ENCODE data around the gene CFAP299. TPM values are rescaled to one million over a fixed set of nuclear protein-coding genes. Genes with fewer than 3 reads are reported as not detected.

Gene CFAP299
- total and polyA plus RNA-seq, 2 donors from 2014 or later, result 1.1 TPM; not detected in 1

DNA sequence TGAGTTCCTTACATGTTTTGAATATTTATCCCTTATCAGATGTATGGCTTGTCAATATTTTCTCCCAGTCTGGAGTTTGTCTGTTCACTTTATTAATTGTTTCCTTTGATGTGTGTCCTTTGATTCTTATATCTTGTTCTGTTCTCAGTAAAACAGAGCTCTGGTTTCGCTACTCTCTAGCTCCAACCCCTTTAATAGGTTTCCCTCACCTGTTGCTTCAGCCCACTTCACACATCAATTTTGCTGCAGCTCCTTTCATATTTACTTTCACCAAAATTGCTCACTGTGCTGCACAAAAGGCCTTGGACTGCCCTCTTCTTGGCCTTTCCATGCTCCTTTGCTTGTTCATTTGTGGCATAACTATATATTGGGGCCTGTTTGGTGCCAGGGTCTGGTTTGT is 85.1 kb downstream of the CFAP299 start:
- TF ChIP-seq CTCF (IDR thresholded peaks at IDR 0.05; ENCODE audit: borderline replicate concordance, extremely low read depth, insufficient read depth), result no peak

DNA sequence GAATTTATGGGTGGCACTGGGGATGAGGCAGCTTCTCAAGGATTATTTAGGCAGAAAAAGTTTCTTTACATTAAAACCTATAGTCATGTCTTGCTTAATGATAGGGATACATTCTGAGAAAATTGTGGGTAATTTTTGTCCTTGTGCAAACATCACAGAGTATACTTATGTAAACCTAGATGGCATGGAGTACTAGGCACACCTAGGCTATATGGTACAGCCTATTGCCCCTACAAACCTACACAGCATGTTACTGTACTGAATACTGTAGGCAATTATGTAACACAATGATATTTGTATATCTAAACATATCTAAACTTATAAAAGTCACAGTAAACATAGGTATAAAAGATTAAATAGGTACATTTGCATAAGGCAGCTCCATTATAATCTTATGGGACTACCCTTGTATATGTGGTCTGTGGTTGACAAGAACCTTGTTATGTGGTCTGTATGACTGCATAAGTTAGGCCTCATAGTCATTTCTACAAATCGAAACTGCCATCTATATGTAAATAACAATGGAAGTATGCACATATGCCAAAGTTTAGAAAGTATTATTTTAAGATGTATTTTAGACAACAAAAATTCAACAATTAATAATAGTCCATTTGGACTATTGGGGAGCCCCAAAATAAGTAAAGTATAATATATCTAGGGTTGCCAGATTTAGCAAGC is 87.3 kb downstream of the CFAP299 start:
- H3K4me3 ChIP-seq (ENCODE audit: low read length in 3 of 3), result no peak overlapping the region
- no peaks in the 10 kb centered on the region for H3K27me3 ChIP-seq (ENCODE audit: control insufficient read depth, insufficient read depth, low read length)
- intact Hi-C loops (cut with DNase I), result no loop called here
- no peak overlapping the region for H3K27ac ChIP-seq (ENCODE audit: low read depth in 2 of 2, low read length in 2 of 2)
- TF ChIP-seq CTCF (IDR thresholded peaks at IDR 0.05; ENCODE audit: borderline replicate concordance, extremely low read depth, insufficient read depth), result no peak
- H3K36me3 ChIP-seq (ENCODE audit: control insufficient read depth in 2 of 3, insufficient read depth in 3 of 3, low read length in 3 of 3), result no peaks in the 10 kb centered on the region
- DNase-seq (no peak), FAIRE-seq (no peak)
- no peak overlapping the region for H3K9ac ChIP-seq (ENCODE audit: low read length in 3 of 3)
- H3K4me1 ChIP-seq (ENCODE audit: control insufficient read depth in 2 of 3, insufficient read depth in 2 of 3, low read depth in 1 of 3, low read length in 3 of 3), result no peaks in the 10 kb centered on the region
- no peaks in the 10 kb centered on the region for H3K9me3 ChIP-seq (ENCODE audit: control insufficient read depth in 2 of 3, insufficient read depth in 1 of 3, low read length in 3 of 3)

More for the DNA sequence above, 85.1 kb downstream of the CFAP299 start:
- H3K9me3 ChIP-seq (ENCODE audit: control insufficient read depth in 2 of 3, insufficient read depth in 1 of 3, low read length in 3 of 3), result no peaks in the 10 kb centered on the region
- H3K27ac ChIP-seq (ENCODE audit: low read depth in 2 of 2, low read length in 2 of 2), result no peak overlapping the region
- no peak overlapping the region for H3K9ac ChIP-seq (ENCODE audit: low read length in 3 of 3)
- DNase-seq, result no peak
- no peaks in the 10 kb centered on the region for H3K36me3 ChIP-seq (ENCODE audit: control insufficient read depth in 2 of 3, insufficient read depth in 3 of 3, low read length in 3 of 3)
- intact Hi-C loops (cut with DNase I), result no loop called here
- H3K27me3 ChIP-seq (ENCODE audit: control insufficient read depth, insufficient read depth, low read length), result no peaks in the 10 kb centered on the region
- no peak for FAIRE-seq
- H3K4me1 ChIP-seq (ENCODE audit: control insufficient read depth in 2 of 3, insufficient read depth in 2 of 3, low read depth in 1 of 3, low read length in 3 of 3), result no peaks in the 10 kb centered on the region
- no peak overlapping the region for H3K4me3 ChIP-seq (ENCODE audit: low read length in 3 of 3)

DNA sequence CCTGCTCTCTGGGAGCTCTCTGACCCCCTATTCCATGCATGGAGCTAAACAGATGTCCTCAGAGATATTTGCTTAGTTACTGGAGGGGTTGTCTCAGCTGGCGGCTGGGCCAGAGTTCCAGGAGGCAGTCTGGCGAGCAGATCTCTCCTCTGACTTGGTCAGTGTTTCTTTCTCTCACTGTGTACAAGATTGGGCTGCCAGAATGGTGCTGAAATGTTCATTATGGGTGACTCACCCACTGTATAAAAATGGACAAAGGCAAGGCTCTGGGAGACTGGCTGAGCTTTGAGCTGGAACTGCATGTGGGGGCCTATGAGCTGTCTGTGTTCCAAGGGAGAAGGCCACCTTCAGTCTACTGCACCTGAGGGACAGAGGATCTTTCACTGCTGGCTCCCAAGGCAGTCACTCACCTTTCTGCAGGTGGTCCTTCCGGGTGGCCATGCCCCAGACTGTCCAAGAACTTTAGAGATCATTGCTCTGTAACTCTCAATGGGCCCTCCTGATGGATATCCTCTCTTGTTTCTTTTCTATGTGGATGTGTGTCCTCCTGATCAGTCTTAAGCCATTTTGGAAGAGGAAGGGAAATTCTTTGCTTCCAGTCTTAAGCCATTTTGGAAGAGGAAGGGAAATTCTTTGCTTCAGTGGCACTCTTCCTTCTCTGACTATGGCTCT is 88.2 kb downstream of the CFAP299 start:
- no peak overlapping the region for H3K27ac ChIP-seq (ENCODE audit: low read depth in 2 of 2, low read length in 2 of 2)
- no peak for FAIRE-seq
- intact Hi-C loops (cut with DNase I), result no loop called here
- no peaks in the 10 kb centered on the region for H3K9me3 ChIP-seq (ENCODE audit: control insufficient read depth in 2 of 3, insufficient read depth in 1 of 3, low read length in 3 of 3)
- TF ChIP-seq CTCF (IDR thresholded peaks at IDR 0.05; ENCODE audit: borderline replicate concordance, extremely low read depth, insufficient read depth), result no peak
- H3K4me1 ChIP-seq (ENCODE audit: control insufficient read depth in 2 of 3, insufficient read depth in 2 of 3, low read depth in 1 of 3, low read length in 3 of 3), result no peaks in the 10 kb centered on the region
- H3K9ac ChIP-seq (ENCODE audit: low read length in 3 of 3), result no peak overlapping the region
- H3K4me3 ChIP-seq (ENCODE audit: low read length in 3 of 3), result no peak overlapping the region
- no peaks in the 10 kb centered on the region for H3K27me3 ChIP-seq (ENCODE audit: control insufficient read depth, insufficient read depth, low read length)
- no peak for DNase-seq
- H3K36me3 ChIP-seq (ENCODE audit: control insufficient read depth in 2 of 3, insufficient read depth in 3 of 3, low read length in 3 of 3), result no peaks in the 10 kb centered on the region

Measured in kidney (tissue), 14 donors.